GM21381 (cell line): ENCODE data around the gene HSPA8.
"Not testable (repeated sequence)": the region's sequence is repeated elsewhere in the genome, so short reads cannot be mapped to it uniquely, and the experiment has no call there.

Source experiments
- ATAC-seq: cut with Tn5 transposase; IDR thresholded peaks from one replicate; pipeline ENCODE4 v1.9.1; 2021; ENCODE audit warnings: mild to moderate bottlenecking, moderate library complexity; ENCODE audit not compliant: unreplicated experiment

The HSPA8 gene

DNA sequence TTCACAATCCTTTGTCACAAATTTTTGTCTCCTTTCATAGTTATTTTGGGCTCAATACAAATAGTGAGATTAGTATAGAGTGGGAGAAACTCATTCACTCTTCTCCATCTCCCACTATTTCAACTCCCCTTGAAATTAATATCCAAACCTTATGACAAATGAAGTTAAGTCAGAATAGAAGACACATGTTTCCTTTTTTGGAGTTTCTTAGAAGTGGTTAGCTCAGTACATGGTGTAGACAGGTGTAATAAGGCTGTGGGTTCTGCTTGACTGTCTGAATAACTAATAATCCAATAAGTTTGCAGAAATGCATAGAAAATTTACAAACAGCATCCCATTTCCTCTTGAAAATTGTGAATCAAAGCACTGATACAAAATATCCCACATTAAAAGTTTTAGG is 10.8 kb upstream of the HSPA8 start:
- ATAC-seq = no peak

DNA sequence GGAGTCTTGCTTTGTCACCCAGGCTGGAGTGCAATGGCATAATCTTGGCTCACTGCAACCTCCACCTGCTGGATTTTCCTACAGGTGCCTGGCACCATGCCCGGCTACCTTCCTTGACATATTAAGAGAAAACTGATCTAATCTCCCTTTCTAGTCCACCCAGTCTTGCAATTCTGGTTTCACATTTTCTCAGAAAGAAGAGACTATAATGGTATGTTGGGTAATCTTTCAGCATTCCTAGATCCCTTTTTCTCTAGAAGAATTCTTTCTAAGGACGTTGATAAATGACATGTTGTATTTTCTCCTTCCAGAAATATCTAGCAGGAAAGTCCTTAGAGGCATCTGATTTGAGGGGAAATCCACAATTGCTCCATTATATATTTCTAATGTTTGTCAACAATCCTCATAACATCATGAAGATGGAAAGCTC is 10.4 kb upstream of the HSPA8 start:
- ATAC-seq = no peak

GRCh38 chr11:123069908-123070821 is 8.2 kb upstream of the HSPA8 start:
- ATAC-seq = peak; percentile 54

GRCh38 chr11:123065621-123066020 is 3.7 kb upstream of the HSPA8 start:
- ATAC-seq = no peak

DNA sequence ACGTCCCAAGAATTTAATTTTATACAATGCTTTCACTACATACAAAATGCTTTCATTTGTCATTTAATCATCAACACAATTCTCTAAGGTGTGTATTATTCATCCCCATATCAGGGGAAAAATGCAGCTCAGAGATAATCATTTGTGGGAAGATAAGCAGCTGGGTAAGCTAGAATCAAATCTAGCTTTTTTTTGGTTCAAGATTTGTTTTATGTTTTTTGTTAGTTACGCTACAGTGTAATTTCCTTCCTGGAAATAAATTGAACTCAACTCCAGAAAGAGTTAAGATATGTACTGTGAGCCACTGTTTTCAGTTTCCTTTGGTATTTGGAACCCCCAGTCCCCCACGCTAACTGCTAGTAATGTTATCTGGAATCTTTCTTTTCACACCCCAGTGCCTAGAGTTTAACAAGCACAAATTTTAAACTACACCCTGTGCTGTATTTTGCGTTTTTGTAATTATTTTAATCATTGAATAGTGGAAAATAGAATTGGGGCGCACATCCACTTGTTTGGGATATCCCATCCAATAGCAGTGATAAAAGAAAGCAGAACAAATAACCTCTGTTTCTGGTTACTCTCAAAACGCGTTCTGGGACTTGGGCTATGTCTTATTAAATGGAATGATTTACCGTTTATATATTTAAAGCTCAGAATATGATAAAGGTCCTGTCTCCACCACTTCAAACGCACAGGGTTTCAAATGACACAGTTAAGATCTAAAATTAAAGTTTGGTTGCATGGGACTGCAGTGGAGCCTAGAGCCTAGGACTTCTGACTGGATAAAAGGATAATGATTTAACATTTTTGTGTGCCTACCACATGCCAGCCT is 2.1 kb upstream of the HSPA8 start:
- ATAC-seq = no peak

GRCh38 chr11:123062892-123063825 is 1.2 kb upstream of the HSPA8 start:
- ATAC-seq = peak; percentile 1

DNA sequence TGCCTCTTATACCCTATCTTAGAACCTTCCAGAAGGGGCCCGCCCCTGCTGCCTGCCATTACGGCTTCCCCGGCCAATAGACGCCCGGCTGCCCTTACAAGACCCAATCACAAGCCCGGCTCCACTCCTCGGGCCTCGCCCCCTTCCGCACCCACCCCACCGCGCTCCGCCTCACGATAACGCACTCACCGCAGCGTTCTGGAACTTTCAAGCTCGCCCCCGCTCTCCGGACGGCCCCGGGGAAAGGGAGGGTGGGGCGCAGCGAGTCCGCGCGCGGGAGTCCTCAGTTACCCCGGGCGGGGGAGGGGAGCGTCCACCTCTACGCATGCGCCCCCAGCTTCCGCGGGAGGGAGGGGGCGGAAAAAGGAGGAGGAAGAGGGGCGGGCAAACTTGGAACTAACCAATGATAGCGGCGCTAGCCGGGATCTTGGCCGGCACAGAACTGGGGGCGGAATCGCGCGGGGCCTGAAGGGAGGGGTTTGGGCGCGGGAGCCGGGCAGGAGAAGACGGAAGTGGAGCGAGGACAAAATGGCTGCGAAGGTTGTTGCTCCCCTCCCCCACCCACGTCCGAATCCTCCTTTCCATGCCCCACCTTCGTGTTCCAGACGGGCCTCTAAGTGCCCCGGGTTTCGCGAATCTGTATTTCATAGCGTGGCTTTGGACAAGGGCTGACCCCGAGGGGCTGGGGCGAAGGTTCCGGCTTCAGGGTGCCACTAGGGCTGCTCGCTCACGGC is 389 bp upstream of the HSPA8 start:
- peak; percentile 88 for ATAC-seq

DNA sequence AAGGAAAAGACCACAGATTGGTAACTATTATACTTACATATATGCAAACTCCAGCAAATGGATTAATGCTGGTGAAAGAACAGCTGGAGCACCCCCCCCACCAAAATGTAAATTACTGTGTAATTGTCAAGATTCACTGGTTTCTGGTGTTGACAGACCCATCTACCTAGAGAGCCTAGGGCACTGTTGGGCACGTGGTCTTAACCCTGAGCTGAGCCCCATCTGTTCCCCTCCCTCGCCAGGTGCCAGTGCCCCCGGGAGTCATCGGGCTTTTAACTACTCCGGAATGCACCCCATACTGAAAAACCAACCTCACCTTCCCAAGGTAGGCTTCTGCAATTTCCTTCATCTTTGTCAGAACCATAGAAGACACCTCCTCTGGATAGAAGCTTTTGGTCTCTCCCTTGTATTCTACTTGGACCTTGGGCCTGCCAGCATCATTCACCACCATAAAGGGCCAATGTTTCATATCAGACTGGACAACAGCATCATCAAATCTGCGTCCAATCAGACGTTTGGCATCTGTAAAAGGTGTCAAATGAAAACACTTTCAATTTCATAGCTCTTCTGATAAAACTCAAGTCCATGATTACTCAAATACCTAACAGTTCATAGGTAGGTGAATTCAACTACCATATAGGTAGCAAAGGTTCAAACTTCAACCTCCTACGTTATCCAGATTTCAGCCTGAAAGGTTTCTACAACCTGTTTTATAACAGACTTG is 1.5 kb downstream of the HSPA8 start:
- ATAC-seq = no peak

DNA sequence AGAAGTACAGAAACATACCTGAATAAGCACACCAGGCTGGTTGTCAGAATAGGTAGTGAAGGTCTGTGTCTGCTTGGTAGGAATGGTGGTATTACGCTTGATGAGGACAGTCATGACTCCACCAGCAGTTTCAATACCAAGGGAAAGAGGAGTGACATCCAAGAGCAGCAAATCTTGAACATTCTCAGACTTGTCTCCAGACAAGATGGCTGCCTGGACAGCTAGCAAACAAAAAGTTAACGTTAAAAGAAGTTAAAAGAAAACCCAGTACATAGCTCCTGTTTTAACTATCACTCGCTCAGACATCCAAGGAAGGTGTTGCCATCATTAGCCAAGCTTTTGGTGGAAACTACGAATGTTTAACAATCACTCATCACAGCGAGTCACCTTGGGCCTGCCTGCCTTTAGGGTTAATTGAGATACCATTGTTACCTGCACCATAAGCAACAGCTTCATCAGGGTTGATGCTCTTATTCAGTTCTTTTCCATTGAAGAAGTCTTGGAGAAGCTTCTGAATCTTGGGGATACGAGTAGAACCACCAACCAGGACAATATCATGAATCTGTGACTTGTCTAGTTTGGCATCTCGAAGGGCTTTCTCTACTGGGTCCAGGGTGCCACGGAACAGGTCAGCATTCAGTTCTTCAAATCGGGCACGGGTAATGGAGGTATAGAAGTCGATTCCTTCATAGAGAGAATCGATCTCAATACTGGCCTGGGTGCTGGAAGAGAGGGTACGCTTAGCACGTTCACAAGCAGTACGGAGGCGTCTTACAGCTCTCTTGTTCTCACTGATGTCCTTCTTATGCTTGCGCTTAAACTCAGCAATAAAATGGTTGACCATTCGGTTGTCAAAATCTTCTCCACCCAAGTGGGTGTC is 2.7 kb downstream of the HSPA8 start:
- ATAC-seq = not testable (repeated sequence)

DNA sequence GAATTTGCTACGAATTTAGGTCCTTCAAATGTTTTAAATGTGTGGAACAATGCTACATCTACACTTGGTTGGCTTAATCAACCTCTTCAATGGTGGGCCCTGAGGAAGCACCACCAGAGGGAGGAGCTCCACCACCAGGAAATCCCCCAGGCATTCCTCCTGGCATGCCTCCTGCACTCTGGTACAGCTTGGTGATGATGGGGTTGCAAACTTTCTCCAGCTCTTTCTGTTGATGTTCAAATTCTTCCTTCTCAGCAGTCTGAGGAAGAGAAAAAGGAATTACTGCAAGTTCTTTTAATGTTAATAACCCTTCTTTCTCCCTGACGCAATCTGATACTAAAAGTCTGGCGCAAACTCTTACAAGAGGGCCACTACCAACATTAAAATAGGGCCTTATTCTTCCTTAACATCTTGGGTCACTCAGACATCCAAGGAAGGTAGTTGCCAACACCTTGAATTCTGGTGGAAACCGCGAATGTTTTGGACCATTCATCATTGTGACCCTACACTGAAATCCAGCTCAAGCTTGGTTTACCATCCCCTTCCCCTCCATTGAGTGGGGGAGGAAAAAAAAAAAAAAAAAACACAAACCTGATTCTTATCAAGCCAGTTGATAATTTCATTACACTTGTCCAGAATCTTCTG is 4.2 kb downstream of the HSPA8 start:
- no peak for ATAC-seq

- ATAC-seq = no peak
Measured at GRCh38 chr11:123056835-123057491, 5.0 kb downstream of the HSPA8 start.

GRCh38 chr11:123055191-123055901 is 6.6 kb downstream of the HSPA8 start:
- no peak for ATAC-seq

- ATAC-seq = peak; percentile 59
Measured at GRCh38 chr11:123054301-123055065, 7.5 kb downstream of the HSPA8 start.

DNA sequence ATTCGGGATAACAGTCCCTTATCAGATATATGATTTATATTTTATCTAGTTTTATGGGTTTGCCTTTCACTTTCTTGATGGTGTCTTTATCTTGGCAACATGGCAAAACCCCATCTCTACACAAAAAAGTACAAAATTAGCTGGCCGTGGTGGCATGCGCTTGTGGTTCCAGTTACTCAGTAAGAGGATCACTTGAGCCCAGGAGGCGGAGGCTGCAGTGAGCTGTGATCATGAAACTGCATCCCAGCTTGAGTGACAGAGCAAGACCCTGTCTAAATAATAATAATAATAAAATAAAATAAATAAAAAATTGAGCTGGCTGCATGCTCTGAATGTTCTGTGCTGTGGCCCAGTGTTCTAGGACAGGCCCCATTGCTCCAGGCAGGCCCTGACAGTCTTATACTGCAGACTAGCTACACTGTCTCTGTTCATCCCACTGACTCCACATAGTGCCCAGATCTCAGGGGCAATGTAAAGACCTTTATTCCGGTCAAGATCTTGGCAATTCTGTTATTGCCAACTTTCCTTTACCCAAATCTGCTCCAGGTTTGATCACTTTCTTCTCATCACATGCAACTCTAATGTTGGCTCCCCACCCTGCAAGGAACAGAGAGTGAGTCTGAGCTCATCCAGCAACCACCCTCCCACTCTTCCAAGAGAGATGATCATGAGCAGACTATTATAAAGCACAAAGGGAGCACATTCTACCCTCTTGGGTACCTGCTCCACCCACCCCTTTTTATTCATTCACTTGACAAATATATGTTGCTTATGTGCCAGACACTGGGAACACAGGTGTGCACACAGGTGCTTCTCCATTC is 8.8 kb downstream of the HSPA8 start:
- no peak for ATAC-seq

GRCh38 chr11:123051634-123052033 is 10.3 kb downstream of the HSPA8 start:
- ATAC-seq = no peak
